GM04504 (cell line): ENCODE results near the gene DLGAP5.

Experiments
- DNase-seq: peaks from one replicate; pipeline ENCODE4 v3.0.0-alpha.2; 2012; ENCODE audit warnings: low read depth

The DLGAP5 gene

DNA sequence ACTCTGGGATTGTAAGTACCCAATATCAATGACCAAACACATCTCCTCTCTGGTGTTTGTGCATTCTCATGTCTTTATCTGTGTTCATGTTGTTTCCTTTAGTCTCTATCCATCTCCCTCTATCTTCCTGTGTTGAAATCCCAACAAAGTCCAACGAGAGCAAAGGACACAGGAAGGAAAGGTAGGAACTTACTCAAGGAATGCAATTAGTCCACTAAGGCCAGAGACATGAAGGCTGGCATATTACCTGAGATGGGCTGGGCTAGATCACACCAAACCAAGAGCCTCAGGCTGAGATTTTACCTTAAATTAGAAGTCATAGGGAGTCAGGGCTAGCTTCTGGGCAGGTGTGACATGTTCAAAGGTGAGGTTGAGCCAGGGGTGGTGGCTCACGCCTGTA is 76.7 kb downstream of the DLGAP5 start:
- no peak for DNase-seq

DNA sequence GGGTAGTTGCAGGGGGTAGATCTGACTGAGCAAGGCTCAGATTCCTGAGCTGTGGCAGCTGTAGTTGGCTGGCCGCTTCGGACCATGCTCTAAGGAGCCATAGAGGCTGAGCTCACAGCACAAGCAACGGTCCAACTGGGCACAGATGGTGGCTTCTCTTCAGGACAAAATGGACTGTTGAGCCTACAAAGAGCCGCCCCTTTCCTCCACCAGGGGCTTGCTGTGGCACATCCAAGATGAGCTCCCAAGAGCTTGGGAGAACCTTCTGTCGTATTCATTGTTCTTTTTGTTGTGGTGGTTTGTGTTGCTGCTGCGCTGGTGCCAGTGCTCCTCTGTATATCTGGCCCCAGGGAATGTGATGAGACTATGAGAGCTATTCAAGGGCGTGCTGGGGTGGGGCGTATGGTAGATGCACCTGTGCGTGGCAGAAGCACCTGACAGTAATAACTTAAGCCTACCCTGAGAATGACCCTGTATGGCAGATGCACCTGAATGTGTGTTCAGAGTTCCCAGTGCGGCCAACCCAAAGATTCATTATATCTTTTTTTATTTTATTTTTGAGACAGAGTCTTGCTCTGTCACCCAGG is 80.2 kb downstream of the DLGAP5 start:
- DNase-seq, result no peak

DNA sequence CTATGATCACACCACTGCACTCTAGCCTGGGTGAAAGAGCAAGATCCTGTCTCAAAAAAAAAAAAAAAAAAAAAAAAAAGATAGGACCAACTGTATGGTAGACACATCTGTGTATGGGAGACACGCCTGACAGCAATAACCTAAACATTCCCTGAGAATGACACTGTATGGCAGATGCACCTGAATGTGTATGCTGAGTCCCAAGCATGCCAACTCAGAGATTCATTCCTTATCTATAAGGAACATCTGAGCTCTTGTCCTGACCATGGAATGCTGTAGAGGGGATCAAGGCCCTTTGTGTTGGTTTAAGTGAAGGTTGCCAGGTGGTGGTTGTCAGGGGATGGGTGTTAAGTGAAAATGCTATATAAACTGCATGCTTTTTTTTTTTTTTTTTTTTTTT is 81.5 kb downstream of the DLGAP5 start:
- no peak for DNase-seq

DNA sequence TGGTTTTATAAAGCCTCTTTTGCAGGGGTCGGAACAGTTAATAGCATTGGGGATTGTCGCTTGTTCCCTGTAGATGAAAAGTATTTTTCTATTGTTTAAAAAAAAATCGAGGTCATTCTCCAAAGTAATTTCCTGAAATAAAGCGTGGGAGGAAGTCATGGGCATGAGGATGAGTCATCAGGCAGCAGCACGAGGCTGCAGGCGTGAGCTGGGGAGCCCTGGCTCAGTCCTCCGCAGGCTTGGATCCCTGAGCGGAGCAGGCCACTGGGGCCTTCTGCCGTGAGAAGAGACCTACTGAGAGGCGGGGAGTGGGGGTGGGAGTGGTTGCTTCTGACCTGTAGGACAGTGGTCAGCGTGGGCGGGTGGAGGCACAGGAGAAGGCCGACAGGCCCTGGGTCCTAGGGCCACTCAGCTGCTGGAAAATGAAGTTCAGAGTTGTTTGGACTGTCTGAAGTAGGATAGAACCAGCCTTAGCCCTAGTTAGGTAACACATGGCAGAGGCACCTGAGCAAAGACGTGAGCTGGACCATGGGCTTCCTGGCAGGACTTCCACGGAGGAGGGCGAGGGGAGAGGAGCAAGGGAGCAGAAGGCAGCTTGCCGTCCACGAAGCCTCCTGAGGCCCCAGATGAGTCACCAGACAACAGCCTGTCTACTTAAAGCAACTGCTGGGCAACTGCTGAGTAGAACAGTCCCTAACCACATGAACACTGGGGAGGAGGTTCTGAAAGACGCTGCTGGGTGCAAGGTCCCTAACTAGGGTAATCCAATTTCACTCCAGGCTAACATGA is 83.4 kb downstream of the DLGAP5 start:
- peak; percentile 92 for DNase-seq

DNA sequence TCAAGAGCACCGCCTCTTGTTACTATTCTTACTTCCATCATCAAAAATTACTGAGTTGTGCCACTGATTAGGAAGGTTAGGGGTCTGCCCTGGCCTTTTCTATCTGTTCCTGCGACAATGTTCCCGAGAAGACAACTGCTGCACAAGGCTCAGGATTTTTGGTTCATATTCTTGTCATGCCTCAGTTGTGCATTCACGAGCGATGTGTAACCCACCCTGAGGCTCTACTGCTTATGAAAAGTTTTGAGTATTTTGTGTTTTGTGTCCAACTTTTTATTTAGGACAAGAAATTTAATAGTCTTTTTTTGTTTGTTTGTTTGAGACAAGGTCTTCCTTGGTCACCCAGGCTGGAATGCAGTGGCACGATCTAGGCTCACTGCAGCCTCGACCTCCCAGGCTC is 85.4 kb downstream of the DLGAP5 start:
- DNase-seq, result no peak

DNA sequence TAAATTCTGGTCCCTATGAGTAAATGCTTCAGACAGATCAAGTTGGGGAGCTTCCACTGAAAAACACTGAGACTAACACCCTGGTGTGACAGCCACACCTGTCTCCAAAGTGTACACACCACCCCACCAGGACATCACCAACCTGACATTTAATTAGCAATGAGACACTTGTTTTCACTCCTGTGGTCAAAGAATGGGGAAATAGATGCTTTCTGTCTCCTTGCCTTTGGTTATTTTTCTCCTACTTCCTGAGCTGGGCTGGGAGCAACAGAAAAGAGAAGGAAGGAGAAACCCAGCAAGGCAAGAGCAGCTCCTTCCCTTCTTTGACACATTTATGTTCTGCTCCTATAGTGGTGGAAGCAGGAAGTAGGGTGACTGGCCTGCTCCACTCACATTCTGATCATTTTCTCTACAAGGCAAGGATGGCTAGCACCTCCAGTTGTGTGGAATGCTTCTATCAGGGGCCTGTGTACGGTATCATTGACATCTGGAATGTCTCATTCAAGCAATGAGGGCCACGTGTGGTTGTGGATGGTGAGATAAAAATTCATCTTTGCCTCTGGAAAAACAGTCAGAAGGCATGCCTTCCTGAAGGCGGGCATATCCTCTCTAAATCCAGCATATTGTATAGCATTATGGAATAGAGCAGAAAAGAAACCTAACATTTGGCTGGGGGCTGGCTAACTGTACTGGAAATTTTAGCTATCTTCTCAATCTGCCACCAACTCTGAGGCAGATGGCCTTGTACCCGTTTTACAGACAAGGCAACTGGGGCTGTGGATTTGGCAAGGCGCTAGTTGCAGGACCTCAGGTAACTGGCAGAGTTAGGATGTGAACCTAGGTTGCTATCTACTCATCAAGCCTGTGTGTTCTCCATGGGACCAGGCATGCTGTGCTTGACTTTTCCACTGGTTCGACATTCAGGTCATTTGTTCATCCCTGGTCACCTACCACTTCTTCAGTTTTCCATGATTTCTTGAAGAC is 87.1 kb downstream of the DLGAP5 start:
- no peak for DNase-seq

DNA sequence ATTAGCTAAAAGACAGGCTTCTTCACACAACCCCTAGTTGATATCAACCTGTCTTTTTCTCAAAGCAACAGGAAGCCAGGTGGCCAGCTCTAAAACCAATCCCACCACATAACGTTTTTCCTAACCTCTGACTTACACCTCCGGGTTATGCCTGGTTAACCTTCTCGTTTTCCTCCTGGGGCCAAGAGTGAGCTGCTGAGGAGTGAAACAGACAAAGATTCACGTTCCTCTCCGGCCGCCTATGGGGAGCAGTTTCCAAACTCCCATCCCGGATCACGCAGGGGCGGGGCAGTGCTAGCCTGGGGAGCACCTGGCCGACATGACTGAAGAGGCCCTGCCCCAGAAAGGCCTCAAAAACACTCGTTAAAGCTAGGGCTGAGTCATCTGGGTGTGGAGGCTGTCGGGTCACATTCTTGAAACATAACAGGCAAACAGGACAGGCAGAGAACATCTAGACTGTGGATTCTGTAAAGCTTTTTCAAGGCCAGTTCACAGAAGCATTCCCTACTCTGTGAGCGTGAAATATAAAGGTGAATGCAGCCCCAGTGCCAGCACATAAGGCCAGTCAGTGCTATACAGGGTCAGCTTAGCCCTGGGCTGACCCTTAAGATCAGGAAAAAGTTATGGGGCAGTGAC is 88.3 kb downstream of the DLGAP5 start:
- peak; percentile 93 for DNase-seq

DNA sequence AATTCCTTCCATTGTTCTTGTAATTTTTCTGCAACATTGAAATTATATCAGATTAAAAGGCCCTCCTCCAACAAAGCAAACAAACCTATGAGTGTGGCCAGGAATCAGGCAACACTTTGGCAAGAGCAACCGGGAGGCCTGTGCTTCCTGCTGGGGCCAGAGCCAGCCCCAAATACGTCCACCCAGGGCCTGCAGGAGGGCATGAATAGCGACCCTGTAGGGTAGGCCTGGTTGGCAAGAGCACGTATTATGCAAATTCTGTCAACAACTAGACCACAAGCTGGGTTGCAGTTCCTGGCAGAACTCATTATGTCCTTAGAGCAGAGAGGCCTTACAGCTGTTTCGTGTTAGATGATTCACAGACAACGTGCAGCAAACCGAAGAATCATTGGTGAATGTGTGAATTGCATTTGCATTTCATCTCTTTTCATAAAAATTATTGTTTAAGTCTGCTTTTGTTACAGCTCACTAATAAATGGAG is 89.2 kb downstream of the DLGAP5 start:
- peak; percentile 99 for DNase-seq

DNA sequence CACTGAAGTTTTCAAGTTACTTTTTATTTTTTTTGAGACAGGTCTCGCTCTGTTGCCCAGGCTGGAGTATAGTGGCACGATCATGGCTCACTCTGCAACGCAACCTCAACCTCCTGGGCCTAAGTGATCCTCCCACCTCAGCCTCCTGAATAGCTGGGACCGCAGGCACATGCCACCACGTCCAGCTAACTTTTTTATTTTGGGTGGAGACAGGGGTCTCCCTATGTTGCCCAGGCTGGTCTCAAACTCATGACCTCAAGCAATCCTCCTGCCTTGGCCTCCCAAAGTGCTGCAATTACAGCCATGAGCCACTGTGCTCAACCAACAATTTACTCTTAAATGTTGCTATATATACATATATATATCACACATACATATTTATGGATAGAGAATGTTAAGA is 89.7 kb downstream of the DLGAP5 start:
- DNase-seq, result no peak

DNA sequence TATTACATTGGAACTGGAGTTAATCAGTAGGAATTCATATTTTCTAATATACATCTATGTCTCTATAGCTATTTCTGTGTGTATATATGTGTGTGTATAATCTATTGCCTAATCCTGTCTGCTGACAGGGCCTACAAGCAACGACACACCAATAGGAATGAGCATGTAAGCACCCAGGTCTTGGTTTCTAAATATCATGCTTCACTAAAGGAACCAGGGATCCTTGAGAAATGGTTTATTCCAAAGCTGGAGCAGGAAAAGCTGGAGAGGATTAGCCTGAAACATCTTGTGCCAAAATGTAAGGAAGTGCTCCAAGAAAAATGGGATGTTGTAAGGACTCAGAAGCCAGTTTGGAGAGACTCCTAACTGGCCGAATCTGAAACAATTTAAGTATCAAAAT is 91.6 kb downstream of the DLGAP5 start:
- no peak for DNase-seq

DNA sequence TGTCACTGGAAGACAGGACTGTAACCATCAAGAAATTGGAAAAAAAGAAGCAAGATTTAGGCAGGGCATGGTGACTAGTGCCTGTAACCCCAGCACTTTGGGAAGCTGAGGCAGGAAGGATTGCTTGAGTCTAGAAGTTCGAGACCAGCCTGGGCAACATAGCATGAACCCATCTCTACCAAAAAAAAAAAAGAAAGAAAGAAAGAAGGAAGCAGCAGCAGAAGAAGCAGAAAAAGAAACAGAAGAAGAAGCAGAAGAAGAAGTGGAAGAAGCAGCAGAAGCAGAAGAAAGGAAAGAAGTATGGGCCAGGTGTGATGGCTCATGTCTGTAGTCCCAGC is 92.9 kb downstream of the DLGAP5 start:
- DNase-seq, result no peak
